Pons (tissue), 1 donor: ENCODE measurements around the gene NEK5.

Experiments used
- DNase-seq: peaks from one replicate; pipeline ENCODE4 v3.0.0-alpha.2; 2016; ENCODE audit warnings: low spot score

NEK5 gene

DNA sequence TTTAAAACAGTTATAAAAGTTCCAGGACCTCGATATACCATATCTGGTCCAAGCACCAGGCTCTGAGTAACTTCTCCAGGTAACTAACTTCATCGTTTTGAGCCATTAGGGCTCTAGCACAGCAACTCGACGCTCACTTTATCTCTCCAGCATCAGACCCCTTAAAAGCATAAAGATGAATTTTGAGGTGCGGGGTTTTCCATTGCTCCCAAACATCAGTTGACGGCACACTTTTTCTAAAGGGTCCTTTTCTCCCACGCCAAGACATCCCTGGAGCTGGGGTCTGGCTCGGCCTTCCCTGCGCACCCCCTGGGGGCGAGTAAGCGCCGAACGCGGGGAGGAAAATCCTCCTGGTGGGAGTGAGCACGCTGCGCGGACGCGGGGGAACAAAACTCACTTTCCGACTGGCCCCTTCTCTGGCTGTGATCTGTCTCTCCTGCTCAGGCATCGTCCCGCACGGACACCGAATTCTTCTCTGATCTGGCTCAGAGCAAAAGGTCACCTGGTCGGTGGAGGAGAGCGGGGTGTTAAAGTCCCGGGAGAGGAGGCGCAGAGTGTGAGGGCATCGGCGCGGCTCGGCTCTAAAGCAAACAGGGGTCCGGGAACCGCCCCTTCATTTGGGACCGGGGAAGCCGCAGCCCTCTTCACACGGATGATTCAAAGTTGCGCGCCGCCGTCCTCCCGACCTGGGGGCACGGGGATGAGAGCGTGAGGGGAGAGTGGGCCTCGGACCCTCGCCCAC is 117.8 kb downstream of the NEK5 start, which contains the start of gene ATP7B:
TSS of gene ATP7B (minus strand) at position 561 of the 742 bp plus-strand sequence. CDS start at position 448, 113 bp downstream.
- no peak for DNase-seq

DNA sequence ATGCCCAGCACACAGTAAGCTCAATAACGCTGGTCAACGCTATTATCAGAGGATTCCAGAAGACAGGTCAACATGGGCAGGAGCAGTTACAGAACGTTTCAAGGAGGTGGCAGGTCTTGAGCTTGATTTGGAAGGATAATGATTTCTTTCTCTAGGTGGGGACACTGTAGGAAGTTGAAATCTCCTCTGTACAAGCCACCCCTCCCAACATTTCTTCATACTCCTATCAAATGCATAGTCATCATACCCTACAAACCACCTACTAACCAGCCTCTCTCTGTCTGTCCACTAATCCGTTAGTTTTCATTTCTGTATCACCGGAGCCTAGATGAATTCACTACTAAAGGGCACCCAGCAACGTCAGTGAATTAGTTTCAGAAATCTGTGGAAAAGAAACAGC is 118.9 kb downstream of the NEK5 start:
- no peak for DNase-seq

DNA sequence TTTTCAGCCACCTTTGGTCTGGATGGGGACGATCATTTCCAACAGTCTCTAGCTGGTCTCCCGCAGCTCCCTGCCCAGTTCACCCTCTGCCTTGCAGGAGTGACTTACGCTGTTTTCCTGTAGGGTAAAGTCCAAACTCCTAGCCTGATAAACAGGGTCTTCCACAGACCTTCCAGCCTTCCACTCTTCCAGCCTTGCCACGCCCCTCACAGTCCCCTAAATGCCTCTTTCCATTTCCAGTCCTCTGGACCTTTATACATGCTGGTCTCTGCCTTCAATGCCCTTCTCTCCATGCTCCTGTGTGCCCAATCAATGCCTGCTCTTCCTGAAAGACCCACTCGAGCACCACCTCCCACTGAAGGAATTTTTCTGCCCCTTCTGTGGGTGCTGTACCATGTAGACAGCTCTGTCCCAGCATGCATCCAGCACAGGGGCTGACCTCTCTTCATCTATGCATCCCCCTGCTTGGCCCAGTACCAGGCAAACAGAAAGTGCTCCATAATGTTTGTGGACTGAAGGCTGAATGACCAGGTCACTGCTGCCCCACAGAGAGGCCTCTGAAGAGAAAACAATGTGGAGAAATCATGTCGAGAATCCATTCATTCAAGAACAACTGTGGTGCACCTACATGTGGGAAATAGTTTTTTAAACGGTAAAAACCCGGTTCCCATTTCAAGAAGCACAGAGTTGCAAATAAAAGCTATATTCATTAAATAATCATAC is 122.2 kb downstream of the NEK5 start:
- no peak for DNase-seq

DNA sequence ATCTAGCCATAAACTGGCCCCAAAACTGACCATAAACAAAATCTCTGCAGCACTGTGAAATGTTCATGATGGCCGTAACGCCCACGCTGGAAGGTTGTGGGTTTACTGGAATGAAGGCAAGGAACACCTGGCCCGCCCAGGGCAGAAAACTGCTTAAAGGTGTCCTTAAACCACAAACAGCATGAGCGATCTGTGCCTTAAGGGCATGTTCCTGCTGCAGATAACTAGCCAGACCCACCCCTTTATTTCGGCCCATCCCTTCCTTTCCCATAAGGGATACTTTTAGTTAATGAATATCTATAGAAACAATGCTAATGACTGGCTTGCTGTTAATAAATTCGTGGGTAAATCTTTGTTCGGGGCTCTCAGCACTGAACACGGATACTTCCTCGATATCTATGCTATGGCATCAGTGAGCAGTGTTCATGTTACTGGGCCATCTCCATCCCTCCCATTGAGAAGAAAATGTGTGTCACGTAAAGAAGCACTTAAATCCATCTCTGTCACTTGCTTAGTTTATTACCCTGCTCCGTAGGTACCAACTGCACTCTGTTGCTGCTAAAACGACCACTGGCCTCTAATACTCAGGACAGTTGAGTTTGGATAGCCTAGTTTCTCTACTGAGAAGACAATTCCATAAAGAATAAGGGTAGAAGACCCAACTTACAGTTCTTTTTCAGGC is 122.9 kb downstream of the NEK5 start:
- no peak for DNase-seq

DNA sequence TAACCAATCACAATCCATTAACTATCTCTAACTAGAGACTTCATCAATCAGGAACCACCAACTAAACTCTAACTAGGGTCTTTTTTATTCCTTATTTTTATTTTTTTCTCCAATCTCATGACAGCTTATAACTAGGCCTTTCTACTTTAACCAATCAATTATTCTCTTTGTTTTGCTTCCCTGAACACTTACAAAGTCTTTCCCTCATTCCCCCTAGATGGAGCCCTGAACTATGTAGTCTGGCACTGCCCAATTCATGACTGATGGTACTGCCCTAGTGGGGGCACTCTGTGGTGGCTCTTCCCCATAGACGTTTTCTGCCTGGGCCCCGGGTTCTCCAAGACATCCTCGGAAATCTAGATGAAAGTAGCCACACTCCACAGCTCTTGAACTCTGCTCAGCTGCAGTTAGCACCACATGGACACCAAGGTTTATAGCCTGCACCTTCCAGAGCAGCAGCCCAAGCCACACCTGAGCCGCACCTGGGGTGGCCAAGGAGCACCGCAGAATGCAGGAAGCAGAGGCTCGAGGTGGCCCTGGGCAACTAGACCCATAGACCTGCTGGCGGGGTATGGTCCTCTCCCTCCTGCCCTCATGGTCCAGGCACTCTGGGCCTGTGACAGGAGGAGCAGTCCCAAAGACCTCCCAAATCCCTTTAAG is 124.2 kb downstream of the NEK5 start:
- DNase-seq: peak; percentile 54

DNA sequence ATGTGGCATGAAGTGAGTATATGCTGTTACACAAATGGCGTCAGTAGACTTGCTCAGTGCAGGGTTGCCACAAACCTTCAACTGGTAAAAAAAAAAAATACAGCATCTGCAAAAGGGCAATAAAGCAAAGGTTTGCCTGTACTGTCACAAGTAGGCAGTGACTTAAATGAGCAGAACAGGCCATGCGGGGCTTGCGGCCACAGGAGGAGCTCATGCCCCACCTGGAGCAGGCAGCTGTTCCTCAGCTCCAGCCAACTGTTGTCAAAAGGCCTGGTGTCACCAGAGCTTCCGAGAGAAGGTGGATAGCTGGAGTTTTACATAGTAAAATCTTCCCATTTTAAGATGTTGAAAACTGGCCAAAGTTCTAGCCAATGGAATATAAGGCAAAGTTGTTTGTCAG is 125.3 kb downstream of the NEK5 start:
- DNase-seq: no peak

DNA sequence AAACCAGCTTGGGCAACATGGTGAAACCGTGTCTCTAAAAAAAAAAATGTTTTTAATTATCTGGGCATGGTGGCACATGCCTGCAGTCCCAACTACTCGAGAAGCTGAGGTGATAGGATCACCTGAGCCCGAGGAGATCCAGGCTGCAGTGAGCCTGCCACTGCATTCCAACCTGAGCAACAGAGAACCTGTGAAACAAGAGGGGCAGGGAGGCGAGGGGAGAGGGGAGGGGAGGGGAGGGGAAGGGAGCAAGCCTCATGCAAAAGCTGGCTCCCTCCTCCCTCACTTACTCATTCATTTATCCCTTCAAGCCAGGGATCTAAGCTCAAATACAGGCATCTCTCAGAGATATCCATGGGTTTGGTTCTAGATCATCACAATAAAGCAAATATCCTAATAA is 126.5 kb downstream of the NEK5 start:
- DNase-seq: no peak

DNA sequence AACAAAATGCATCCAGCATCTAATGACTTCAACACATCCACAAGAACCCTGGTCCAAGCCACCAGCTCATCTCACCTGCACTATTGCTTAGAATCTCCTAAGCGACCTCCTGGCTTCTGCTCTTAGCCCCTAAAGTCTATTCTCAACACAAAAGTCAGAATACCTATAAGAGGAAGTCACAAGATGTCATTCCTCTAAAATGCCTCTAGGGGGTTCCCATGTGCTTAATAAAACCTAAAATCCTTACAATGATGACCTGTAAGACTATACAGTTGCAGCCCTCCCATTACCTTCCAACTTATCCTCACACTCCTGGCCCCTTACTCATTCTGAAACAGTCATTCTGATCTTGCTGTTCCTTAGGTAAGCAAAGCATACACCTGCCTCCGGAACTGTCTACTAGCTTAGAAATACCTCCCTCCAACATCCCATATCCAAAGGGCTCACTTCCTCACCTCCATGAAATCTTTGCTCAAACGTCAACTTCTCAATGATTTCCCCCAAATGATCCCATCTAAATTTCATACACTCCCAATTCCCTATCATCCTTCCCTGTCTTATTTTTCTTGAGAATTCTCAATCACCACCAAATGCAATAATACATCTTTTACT is 127.6 kb downstream of the NEK5 start:
- DNase-seq: peak; percentile 52

DNA sequence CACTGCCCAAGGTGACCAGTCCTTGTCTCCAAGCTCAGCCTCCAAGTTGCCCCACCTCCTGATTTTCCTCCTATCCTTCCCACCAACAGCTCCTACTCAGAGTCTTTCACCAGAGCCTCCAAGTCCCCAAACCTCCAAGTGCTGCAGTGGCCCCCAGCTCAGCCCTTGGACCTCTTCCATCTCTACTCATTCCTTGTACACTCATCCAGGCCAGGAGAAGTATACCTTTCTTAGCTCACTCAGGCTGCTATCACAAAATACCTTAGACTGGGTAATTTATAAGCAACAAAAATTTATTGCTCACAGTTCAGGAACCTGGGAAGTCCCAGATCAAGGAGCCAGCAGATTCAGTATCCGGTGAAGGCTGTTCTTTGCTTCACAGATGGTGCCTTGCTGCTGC is 129.0 kb downstream of the NEK5 start:
- no peak for DNase-seq

DNA sequence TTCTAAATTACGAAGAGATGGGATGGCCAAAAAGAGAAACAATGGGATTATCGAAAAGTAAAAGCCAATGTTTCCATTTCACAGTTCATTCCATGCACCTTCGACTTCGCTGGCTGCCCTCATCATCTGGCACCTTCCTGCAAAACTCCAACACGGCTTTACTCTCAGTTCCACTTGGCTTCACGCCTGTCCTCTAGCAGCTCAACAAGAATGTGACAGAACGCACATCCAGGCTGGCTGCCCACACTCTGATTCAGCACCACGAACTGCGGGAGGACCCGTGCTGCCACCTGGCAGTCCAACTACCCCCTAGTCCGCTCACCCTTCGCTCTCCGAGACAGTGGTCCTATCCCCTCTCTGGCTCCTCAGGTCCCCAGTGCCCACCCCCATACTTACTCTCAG is 129.4 kb downstream of the NEK5 start:
- DNase-seq: peak; percentile 40

DNA sequence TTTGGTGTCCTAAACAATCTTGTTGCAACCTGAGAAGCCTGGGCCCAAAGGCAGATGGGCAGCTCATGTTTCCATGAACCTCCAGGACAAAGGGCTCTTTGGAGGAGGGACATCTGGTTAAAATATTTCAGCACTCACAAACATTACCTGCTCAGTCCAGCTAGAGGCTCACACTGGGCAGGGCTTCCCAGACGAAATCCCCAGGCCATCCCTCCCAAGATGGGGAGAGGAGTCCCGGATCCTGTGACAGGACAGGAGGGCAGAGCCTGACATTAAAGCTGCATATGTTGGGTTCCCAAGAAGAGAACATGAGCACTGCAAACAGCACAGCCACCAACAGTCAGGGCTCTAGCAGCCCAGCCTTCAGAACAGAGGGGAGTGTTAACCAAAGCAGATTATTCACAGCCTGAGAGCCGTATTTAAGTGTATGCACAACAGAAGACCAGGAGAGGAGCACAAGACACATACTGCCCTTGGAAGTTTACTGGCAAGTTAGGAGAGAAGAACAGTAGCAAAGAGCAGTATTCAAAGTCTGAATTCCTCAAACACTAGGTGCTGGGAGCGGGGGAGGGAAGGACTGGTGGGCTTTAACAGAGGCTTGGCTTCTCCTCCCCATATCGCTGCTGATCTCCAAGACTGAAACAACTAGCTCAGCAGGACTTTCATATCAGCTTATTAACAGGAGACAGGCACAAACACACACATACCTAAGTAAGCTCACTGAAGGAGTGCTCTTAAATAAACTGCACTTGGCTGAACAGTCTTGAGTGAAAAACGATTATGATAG is 130.0 kb downstream of the NEK5 start:
- no peak for DNase-seq

DNA sequence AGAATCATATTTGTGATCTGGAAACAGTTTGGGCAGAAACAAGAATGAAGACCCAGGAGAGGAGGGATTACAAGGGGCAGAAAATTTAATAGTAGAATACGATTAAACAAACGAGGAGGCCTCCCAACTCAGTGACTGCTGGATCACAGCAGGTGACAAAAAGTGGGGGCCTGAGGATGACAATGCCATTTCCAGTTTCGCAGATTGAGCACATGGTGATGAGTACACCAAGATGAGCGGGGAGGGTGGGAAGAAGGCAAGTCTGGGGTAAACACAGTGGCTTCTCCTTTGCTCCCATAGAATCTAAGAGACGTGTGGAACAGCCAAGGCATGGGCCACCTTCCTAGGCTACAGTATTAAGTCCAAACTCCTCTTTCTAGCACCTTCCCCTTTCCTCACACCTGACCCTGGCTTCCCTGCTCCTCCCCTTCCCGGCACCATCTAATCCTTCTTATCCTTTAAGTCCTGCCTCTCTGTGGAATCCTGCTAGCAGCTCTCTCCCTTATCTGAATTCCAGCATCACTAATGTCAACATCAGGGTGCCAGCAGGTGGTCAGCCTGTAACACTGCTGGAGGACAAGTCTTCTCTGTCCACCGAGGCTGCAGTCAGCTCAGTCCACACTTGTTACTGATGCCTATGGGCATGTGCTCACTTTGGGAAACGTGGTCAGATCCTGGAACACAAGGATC is 131.1 kb downstream of the NEK5 start:
- no peak for DNase-seq

DNA sequence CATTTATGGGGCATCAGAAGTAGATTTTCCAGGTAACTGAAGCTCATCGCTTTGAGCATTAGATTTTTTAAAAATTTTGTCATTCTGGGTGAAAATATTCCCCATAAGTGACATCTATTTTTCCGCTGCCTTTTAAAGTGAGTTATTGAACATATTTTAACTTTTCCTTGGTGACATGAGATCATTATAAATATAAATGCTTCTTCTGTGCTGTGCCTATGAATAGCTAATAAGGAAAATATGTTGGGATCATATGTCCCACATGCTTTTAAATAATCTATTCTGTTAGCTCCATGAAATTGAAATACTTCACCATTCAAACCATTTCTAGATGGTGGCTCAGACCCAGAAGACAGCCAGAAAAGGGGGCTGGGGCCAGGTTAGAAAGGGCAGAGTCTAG is 131.7 kb downstream of the NEK5 start:
- no peak for DNase-seq

DNA sequence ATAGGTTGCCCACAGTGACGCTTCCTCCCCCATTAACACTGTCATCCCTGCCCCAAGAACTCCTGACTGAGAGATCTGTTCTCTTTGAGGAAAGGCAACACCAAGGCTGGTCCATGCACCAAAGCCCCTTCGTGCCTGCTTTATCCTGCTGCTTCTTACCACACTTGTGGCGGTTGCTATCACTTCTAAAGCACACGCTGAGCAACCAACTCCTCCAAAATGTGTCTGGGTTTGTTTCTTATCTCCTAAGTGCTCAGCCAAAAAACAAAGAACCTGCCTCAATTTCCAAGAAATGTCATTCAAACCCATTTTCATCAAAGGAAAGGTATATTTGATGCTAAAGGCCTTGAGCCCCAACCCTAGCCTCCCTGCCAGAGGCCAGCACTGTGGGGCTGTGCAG is 132.2 kb downstream of the NEK5 start:
- no peak for DNase-seq

DNA sequence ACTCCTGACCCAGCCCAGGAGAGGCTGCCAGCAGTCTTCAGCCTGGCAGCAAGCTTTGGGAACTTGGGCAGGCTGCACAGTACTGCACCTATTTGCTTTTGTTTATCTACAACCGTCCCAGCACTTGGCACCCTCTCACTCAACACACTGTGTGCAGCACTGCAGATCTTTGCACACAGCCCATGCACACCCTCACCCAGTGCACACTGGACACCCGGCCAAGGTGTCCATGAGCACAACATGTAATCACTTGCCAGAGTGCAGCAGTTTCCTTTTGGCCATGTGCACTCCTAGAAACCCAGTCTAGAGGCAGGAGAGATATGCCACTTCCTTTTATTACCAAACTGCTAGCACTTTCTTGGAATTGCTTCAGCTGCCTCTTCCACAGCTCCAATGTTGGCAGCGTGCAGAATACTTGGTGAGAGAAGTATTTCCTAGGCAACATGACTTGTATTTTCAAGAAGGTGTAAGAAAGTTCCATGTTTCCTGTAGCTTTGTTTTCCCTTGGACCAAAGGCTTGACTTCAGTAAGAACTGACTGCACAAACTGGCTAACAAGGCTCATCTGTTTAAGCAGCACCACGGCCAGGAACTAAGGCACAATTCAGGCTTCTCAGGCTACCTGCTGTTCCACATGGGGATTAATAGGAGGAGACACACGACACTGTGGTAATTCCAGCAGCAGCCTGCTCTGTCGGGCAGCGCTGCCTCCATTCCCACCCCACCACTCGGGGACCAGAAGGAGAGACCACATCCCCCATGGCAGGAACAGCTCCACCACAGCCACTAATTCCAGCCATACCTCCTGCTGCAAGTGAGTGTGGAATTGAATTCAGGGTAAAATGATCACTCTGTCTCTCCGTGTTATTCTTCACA is 133.0 kb downstream of the NEK5 start:
- peak; percentile 49 for DNase-seq

DNA sequence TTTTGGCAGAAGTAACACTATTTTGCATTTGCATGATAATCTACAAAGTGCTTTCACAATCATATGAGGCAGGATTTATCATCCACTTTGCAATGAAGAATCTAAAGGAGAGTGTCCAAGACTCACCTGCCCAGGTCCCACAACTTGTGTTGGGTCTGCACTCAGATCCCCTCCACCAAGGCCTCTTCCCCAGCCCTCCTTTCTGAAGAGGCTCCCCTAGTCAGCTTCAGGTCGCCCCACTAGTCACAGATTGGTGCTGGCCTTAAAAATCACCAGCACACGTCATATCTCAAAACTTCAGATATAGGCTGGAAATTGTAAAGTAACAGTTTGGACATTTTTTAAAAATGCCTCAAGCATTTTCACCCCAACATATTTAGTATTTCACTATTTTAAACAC is 135.2 kb downstream of the NEK5 start:
- no peak for DNase-seq

DNA sequence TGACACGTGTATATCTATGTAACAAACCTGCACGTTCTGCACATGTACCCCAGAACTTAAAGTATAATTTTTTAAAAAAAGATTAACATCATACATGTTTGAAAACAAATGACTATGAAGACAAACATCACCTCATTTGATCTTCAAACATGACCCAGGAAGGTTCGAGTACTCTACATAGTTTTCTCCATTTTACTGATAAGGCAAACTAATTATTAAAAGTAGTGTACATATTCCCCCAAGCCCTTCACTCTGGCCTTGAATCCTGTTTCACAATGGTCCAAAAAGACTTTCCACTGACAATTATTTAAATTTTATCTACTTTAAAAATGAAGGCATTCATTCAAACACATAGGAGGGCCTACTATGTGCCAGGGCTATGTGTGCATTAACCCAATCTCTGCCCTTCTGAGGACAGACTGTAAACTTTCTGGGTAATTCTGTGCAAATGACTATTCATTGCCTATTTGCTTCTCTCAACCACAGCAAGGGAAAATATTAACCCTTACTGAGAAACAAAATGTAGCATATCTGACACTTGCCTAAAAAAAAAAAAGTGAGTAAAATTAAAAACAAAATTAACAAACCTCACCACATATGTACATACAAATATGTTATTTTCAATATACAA is 139.8 kb downstream of the NEK5 start:
- no peak for DNase-seq
